HEK293 (cell line): ENCODE measurements around the gene PLPP7.

Experiments used
- CTCF ChIA-PET: fragments of 350-600 bp; formaldehyde crosslinking; extraction: SDS; loops from one replicate; lab custom pipeline; 2021; ENCODE audit warnings: antibody characterized with exemption; lab: Yijun Ruan, JAX
- POLR2A ChIA-PET: fragments of 300-600 bp; formaldehyde crosslinking; extraction: SDS; loops from one replicate; lab custom pipeline; 2020; ENCODE audit warnings: antibody characterized with exemption, inconsistent platforms; lab: Yijun Ruan, JAX
- H3K27ac ChIP-seq: fragments of 200-500 bp; sonication (Bioruptor generic); 2 replicates; pipeline ENCODE4 v1.5.1; 2014; ENCODE audit warnings: low read depth, low read length, control low read depth, inconsistent platforms; ENCODE audit errors: extremely low read depth
- H3K36me3 ChIP-seq, 2 experiments: fragments of 200-500 bp in 1 of 2; sonication (Bioruptor generic) in 1 of 2; 1 replicate in 1 of 2; 2 replicates in 1 of 2; pipeline ENCODE4 v1.5.1; 2014 to 2017; ENCODE audit warnings: inconsistent platforms in 2 of 2, low read length in 2 of 2; ENCODE audit not compliant: control insufficient read depth in 2 of 2, insufficient read depth in 1 of 2
- H3K4me1 ChIP-seq: fragments of 200-500 bp; sonication (Bioruptor generic); 2 replicates; pipeline ENCODE4 v1.5.1; 2014; ENCODE audit warnings: mild to moderate bottlenecking, low read length, inconsistent platforms; ENCODE audit not compliant: control insufficient read depth, insufficient read depth
- H3K4me3 ChIP-seq: 2 replicates; pipeline ENCODE4 v1.5.1; 2011; ENCODE audit warnings: low read depth, mild to moderate bottlenecking, control low read depth, low read length, moderate library complexity
- H3K9me3 ChIP-seq: fragments of 200-500 bp; sonication (Bioruptor generic); 2 replicates; pipeline ENCODE4 v1.5.1; 2014; ENCODE audit warnings: low read depth, low read length, inconsistent platforms; ENCODE audit not compliant: control insufficient read depth, insufficient read depth
- FEZF1 ChIP-seq: fragments of 450-650 bp; formaldehyde crosslinking; IDR thresholded peaks from 2 replicates; pipeline ENCODE4 v1.5.1; 2016; ENCODE audit warnings: missing biosample characterization, missing genetic modification characterization
- GFI1B ChIP-seq: fragments of 450-650 bp; formaldehyde crosslinking; IDR thresholded peaks from 2 replicates; pipeline ENCODE4 v1.5.1; 2016; ENCODE audit warnings: missing biosample characterization, missing genetic modification characterization
- KLF9 ChIP-seq: fragments of 450-650 bp; formaldehyde crosslinking; IDR thresholded peaks from 2 replicates; pipeline ENCODE4 v1.5.1; 2016; ENCODE audit warnings: missing biosample characterization, missing genetic modification characterization, low read depth
- MEIS1 ChIP-seq: sonication (generic); formaldehyde crosslinking; IDR thresholded peaks from 2 replicates; pipeline ENCODE4 v1.8.1; 2022; ENCODE audit warnings: missing genetic modification reagents, mild to moderate bottlenecking, borderline replicate concordance
- ZNF239 ChIP-seq: fragments of 450-650 bp; formaldehyde crosslinking; IDR thresholded peaks from 2 replicates; pipeline ENCODE4 v1.5.1; 2016; ENCODE audit warnings: missing biosample characterization, missing genetic modification characterization
- ZNF398 ChIP-seq: fragments of 450-650 bp; formaldehyde crosslinking; IDR thresholded peaks from 2 replicates; pipeline ENCODE4 v1.5.1; 2017; ENCODE audit warnings: missing biosample characterization, missing genetic modification characterization
- ZNF473 ChIP-seq: fragments of 450-650 bp; formaldehyde crosslinking; IDR thresholded peaks from 2 replicates; pipeline ENCODE4 v1.5.1; 2017; ENCODE audit warnings: missing biosample characterization, missing genetic modification characterization
- ZNF530 ChIP-seq: fragments of 450-650 bp; formaldehyde crosslinking; IDR thresholded peaks from 2 replicates; pipeline ENCODE4 v1.5.1; 2016; ENCODE audit warnings: low read depth, missing biosample characterization, missing genetic modification characterization
- ZNF660 ChIP-seq: fragments of 450-650 bp; IDR thresholded peaks from 2 replicates; pipeline ENCODE4 v1.5.1; 2018; ENCODE audit warnings: missing biosample characterization, mild to moderate bottlenecking, missing genetic modification characterization
- ZNF747 ChIP-seq: fragments of 450-650 bp; formaldehyde crosslinking; IDR thresholded peaks from 2 replicates; pipeline ENCODE4 v1.5.1; 2016; ENCODE audit warnings: missing biosample characterization, missing genetic modification characterization
- ZNF830 ChIP-seq: fragments of 450-650 bp; IDR thresholded peaks from 2 replicates; pipeline ENCODE4 v1.5.0; 2018; ENCODE audit warnings: missing biosample characterization, missing genetic modification characterization, low read depth, mild to moderate bottlenecking, moderate library complexity
- ZNF843 ChIP-seq: fragments of 450-650 bp; formaldehyde crosslinking; IDR thresholded peaks from 2 replicates; pipeline ENCODE4 v1.5.1; 2016; ENCODE audit warnings: missing biosample characterization, missing genetic modification characterization
- TF ChIP-seq, protein P1 (sequence below): fragments of 450-650 bp; formaldehyde crosslinking; IDR thresholded peaks from 2 replicates; pipeline ENCODE4 v1.5.1; 2016; ENCODE audit warnings: missing biosample characterization, missing genetic modification characterization, borderline replicate concordance
- TF ChIP-seq, protein P2 (sequence below): sonication (generic); formaldehyde crosslinking; IDR thresholded peaks from 2 replicates; pipeline ENCODE4 v1.8.1; 2022; ENCODE audit warnings: mild to moderate bottlenecking, moderate library complexity, missing genetic modification reagents
- TF ChIP-seq, protein P3 (sequence below): fragments of 450-650 bp; formaldehyde crosslinking; IDR thresholded peaks from 2 replicates; pipeline ENCODE4 v1.5.1; 2016; ENCODE audit warnings: missing biosample characterization, missing genetic modification characterization, low read depth

The PLPP7 gene

GRCh38 chr9:131308452-131308851 lies 18.9 kb downstream of the PLPP7 start:
- H3K36me3 ChIP-seq: no peaks in the 10 kb centered on the region
- ChIA-PET POLR2A (no interaction called here), CTCF (interaction anchor here (0.6 to 4.4 kb wide), 2 partner anchors 28 to 31 kb away, joined by 3 to 23 read pairs; no protein-coding TSS in a partner anchor)
- H3K9me3 ChIP-seq: no peaks in the 10 kb centered on the region
- no peak overlapping the region for H3K27ac ChIP-seq
- no peak overlapping the region for H3K4me3 ChIP-seq
- no peaks in the 10 kb centered on the region for H3K4me1 ChIP-seq
- no peak for TF ChIP-seq ZNF830
- no peak for TF ChIP-seq KLF9
- no peak for TF ChIP-seq ZNF747 (tag by site-specific recombination)
- no peak for TF ChIP-seq ZNF398 (tag by site-specific recombination)
- TF ChIP-seq, protein P1, sequence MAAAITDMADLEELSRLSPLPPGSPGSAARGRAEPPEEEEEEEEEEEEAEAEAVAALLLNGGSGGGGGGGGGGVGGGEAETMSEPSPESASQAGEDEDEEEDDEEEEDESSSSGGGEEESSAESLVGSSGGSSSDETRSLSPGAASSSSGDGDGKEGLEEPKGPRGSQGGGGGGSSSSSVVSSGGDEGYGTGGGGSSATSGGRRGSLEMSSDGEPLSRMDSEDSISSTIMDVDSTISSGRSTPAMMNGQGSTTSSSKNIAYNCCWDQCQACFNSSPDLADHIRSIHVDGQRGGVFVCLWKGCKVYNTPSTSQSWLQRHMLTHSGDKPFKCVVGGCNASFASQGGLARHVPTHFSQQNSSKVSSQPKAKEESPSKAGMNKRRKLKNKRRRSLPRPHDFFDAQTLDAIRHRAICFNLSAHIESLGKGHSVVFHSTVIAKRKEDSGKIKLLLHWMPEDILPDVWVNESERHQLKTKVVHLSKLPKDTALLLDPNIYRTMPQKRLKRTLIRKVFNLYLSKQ: no peak
- TF ChIP-seq, protein P2, sequence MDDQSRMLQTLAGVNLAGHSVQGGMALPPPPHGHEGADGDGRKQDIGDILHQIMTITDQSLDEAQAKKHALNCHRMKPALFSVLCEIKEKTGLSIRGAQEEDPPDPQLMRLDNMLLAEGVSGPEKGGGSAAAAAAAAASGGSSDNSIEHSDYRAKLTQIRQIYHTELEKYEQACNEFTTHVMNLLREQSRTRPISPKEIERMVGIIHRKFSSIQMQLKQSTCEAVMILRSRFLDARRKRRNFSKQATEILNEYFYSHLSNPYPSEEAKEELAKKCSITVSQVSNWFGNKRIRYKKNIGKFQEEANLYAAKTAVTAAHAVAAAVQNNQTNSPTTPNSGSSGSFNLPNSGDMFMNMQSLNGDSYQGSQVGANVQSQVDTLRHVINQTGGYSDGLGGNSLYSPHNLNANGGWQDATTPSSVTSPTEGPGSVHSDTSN (CRISPR knock-in tag): no peak
- TF ChIP-seq MEIS1: no peak
- TF ChIP-seq ZNF530 (tag by site-specific recombination): no peak
- TF ChIP-seq, protein P3, sequence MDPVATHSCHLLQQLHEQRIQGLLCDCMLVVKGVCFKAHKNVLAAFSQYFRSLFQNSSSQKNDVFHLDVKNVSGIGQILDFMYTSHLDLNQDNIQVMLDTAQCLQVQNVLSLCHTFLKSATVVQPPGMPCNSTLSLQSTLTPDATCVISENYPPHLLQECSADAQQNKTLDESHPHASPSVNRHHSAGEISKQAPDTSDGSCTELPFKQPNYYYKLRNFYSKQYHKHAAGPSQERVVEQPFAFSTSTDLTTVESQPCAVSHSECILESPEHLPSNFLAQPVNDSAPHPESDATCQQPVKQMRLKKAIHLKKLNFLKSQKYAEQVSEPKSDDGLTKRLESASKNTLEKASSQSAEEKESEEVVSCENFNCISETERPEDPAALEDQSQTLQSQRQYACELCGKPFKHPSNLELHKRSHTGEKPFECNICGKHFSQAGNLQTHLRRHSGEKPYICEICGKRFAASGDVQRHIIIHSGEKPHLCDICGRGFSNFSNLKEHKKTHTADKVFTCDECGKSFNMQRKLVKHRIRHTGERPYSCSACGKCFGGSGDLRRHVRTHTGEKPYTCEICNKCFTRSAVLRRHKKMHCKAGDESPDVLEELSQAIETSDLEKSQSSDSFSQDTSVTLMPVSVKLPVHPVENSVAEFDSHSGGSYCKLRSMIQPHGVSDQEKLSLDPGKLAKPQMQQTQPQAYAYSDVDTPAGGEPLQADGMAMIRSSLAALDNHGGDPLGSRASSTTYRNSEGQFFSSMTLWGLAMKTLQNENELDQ (tag by site-specific recombination): no peak
- no peak for TF ChIP-seq ZNF473

DNA sequence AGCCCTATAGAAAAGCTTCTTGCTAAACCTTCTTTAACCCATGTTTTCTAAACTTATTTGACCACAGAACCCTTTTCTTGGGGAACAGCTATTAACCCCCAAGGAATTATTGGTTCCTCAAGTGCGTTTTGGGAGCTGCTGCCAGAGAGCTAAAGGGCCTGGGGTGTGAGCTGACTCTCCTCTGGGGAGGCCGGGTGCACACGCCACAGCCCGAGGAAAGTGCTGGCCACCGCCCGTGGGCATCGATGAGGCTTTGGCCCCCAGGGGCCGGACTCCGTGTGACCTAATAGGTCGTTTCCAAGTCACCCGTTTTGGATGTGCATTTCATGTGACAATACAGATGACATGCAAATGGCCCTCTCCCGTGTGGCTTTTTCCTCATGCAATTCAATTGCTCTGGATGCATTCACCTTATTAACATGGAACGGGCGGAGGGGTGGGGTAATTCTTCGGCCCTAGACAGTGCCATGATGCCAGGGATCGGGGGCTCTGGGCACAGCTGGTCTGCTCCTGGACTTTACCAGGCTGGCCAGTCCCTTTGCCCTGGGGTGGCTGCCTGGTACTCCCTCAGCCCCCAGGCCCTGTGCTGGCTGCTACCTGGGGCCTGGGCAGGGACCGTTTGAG lies 19.5 kb downstream of the PLPP7 start:
- H3K36me3 ChIP-seq: no peaks in the 10 kb centered on the region
- no peaks in the 10 kb centered on the region for H3K9me3 ChIP-seq
- no peak overlapping the region for H3K4me3 ChIP-seq
- POLR2A ChIA-PET: no interaction called here
- TF ChIP-seq ZNF660 (tag by site-specific recombination) (no peak), ZNF239 (tag by site-specific recombination) (no peak), GFI1B (tag by site-specific recombination) (no peak), FEZF1 (tag by site-specific recombination) (no peak), ZNF843 (no peak)
- TF ChIP-seq, all 188 proteins: peak for 0
- no peak overlapping the region for H3K27ac ChIP-seq
- no peaks in the 10 kb centered on the region for H3K4me1 ChIP-seq
- CTCF ChIA-PET: interaction anchor here (0.6 to 4.4 kb wide), 3 partner anchors 27 to 114 kb away, joined by 3 to 23 read pairs (median 3); no protein-coding TSS in a partner anchor
